CD4-positive, alpha-beta T cell treated with Interleukin-17A for 1 hour (primary cell): Measurements from ENCODE around the gene HECW1.
"Not testable (repeated sequence)": the region's sequence is repeated elsewhere in the genome, so short reads cannot be mapped to it uniquely, and the experiment has no call there.

Experiments used
- DNase-seq: peaks from one replicate; pipeline ENCODE4 v3.0.0-alpha.2; 2020

HECW1 gene

GRCh38 chr7:43479543-43479942 lies 367.1 kb downstream of the HECW1 start:
- DNase-seq, result no peak

- no peak for DNase-seq
Observed at GRCh38 chr7:43480581-43480980, 368.1 kb downstream of the HECW1 start.

- no peak for DNase-seq
Observed at GRCh38 chr7:43481902-43482678, 369.6 kb downstream of the HECW1 start.

- no peak for DNase-seq
Observed at GRCh38 chr7:43482679-43483252, 370.3 kb downstream of the HECW1 start.

- DNase-seq, result no peak
Observed at GRCh38 chr7:43484678-43485395, 372.4 kb downstream of the HECW1 start.

- DNase-seq, result no peak
Observed at GRCh38 chr7:43485580-43485979, 373.1 kb downstream of the HECW1 start.

- DNase-seq, result not testable (repeated sequence)
Observed at GRCh38 chr7:43486008-43486407, 373.6 kb downstream of the HECW1 start.

- no peak for DNase-seq
Observed at GRCh38 chr7:43486634-43487033, 374.2 kb downstream of the HECW1 start.

GRCh38 chr7:43487731-43488073 lies 375.3 kb downstream of the HECW1 start:
- DNase-seq, result no peak

- no peak for DNase-seq
Observed at GRCh38 chr7:43489257-43489656, 376.8 kb downstream of the HECW1 start.

GRCh38 chr7:43490016-43490415 lies 377.6 kb downstream of the HECW1 start:
- DNase-seq, result no peak

- DNase-seq, result no peak
Observed at GRCh38 chr7:43491123-43491522, 378.7 kb downstream of the HECW1 start.

- no peak for DNase-seq
Observed at GRCh38 chr7:43491984-43492383, 379.5 kb downstream of the HECW1 start.

GRCh38 chr7:43492896-43493295 lies 380.4 kb downstream of the HECW1 start:
- DNase-seq, result no peak

GRCh38 chr7:43495572-43495971 lies 383.1 kb downstream of the HECW1 start:
- DNase-seq, result no peak

- DNase-seq, result no peak
Observed at GRCh38 chr7:43496596-43496995, 384.1 kb downstream of the HECW1 start.

- no peak for DNase-seq
Observed at GRCh38 chr7:43501870-43502269, 389.4 kb downstream of the HECW1 start.

GRCh38 chr7:43502941-43503340 lies 390.5 kb downstream of the HECW1 start:
- no peak for DNase-seq

- no peak for DNase-seq
Observed at GRCh38 chr7:43505412-43505811, 393.0 kb downstream of the HECW1 start.

- DNase-seq, result no peak
Observed at GRCh38 chr7:43506460-43506859, 394.0 kb downstream of the HECW1 start.

GRCh38 chr7:43508461-43508860 lies 396.0 kb downstream of the HECW1 start:
- no peak for DNase-seq

GRCh38 chr7:43509906-43510305 lies 397.5 kb downstream of the HECW1 start:
- DNase-seq, result no peak

GRCh38 chr7:43511029-43511428 lies 398.6 kb downstream of the HECW1 start:
- DNase-seq, result no peak
